ENCODE measurements around the gene LAMA1.
"Not testable (repeated sequence)": the region's sequence is repeated elsewhere in the genome, so short reads cannot be mapped to it uniquely, and the experiment has no call there.

LAMA1 gene

DNA sequence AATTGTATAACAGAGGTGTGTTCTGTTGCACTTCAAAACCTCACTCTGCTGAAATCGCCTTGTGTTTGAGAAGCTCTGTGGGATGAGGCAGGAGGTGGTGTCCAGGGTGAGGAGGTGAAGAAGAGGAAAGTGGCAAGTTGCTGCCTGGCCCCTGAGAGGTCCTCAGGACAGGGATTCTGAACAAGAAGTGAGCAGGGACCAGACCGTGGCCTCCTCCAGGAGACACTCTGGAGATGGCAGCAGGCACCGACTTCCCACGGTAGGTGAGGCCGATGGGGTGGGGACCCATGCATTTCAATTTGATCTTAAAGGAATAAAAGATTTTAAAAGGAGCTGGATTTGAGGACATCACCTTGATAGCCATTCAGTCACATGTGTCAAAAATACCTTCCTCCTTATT is 37.5 kb upstream of the LAMA1 start:
- no peak overlapping the region for H3K27ac ChIP-seq
- TF ChIP-seq, protein P1, sequence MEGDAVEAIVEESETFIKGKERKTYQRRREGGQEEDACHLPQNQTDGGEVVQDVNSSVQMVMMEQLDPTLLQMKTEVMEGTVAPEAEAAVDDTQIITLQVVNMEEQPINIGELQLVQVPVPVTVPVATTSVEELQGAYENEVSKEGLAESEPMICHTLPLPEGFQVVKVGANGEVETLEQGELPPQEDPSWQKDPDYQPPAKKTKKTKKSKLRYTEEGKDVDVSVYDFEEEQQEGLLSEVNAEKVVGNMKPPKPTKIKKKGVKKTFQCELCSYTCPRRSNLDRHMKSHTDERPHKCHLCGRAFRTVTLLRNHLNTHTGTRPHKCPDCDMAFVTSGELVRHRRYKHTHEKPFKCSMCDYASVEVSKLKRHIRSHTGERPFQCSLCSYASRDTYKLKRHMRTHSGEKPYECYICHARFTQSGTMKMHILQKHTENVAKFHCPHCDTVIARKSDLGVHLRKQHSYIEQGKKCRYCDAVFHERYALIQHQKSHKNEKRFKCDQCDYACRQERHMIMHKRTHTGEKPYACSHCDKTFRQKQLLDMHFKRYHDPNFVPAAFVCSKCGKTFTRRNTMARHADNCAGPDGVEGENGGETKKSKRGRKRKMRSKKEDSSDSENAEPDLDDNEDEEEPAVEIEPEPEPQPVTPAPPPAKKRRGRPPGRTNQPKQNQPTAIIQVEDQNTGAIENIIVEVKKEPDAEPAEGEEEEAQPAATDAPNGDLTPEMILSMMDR (conservative IDR thresholded peaks at IDR 0.05) = no peak
- no peak for TF ChIP-seq ZFX (IDR thresholded peaks at IDR 0.05)

DNA sequence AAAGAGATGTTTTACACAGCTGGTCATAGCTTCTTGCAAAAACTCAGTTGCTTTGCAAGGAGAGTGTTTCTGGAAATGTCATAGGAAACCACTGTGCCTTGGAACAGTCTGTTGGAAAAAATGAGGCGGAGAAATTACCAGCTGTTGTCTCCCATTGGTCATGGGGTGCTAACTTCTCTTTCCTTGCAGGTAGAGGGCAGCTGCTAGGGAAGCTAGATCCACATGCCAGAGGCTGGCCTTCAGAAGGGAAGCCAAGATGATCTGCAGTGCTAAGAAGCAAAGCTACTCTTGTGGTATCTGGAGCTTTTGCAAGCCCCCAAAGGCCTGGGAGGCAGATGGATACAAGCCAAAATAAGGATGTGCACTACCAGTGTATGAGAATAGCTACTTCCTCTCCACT is 34.8 kb upstream of the LAMA1 start:
- TF ChIP-seq, protein P1 (conservative IDR thresholded peaks at IDR 0.05) = no peak
- TF ChIP-seq ZFX (IDR thresholded peaks at IDR 0.05) = no peak
- no peak overlapping the region for H3K27ac ChIP-seq

DNA sequence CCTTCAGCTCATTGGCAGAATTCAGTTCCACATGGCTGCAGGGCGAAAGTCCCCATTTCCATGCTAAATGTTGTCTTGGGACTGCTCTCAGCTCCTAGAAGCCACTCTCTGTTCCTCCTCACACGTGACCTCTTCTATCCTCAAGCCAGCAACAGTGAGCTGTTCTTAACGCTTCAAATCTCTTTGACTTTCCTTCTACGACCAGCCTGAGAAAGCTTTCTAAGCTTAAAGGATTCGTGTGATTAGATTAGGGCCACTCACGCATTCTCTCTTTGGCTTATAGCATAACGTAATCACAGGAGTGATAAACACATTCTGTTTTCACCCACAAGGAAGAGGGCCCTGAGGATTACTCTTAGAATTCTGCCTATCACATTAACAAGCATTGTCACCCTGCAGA is 29.8 kb upstream of the LAMA1 start:
- TF ChIP-seq ZFX (IDR thresholded peaks at IDR 0.05) = no peak
- TF ChIP-seq, protein P1 (conservative IDR thresholded peaks at IDR 0.05) = no peak
- H3K27ac ChIP-seq = no peak overlapping the region

DNA sequence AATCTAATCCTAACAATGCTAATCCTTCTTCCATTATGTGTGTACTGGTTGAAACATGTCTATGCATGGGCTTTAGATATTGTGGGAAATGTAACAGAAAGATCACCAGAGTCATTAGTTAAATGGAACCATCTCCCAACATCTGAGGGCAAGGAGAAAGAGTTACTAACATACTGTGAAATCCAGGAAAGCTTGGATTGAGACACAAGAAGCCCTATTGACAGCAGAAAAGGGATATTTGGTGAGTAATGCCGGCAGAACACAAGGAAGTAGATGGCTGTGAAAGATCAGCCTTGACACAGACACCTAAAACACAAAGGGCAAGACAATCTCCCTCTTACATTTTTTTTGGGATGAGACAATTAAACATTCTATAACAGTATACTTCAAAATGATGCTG is 28.5 kb upstream of the LAMA1 start:
- no peak for TF ChIP-seq ZFX (IDR thresholded peaks at IDR 0.05)
- TF ChIP-seq, protein P1 (conservative IDR thresholded peaks at IDR 0.05) = no peak
- H3K27ac ChIP-seq = no peak overlapping the region

DNA sequence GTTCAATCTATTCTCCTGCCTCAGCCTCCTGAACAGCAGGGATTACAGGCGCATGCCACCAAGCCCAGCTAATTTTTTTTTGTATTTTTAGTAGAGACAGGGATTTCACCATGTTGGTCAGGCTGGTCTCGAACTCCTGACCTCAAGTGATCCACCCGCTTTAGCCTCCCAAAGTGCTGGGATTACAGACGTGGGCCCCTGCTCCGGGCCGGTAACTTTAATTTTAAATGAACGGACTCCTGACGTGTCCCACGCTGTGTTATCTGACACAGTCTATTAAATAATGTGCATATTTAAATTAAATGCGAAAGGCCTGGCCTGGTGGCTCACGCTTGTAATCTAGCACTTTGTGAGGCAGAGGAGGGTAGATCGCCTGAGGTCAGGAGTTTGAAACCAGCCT is 27.3 kb upstream of the LAMA1 start:
- not testable (repeated sequence) for H3K27ac ChIP-seq

DNA sequence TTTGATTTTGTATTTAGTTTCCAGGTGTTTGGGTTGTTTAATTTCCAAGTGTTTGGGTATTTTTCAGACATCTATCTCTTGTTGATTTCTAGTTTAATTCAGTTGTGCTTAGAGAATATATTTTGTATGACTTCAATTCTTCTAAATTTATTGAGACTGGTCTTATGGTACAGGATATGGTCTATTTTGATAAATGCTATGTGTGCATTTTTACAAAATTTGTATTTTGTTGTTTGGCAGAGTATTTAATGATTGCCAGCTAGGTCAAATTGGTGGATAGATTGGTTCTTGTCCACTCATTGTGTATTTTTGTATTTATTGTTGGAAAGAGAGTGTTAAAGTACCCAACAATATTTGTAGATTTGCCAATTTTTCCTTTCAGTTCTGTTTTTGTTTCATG is 23.7 kb upstream of the LAMA1 start:
- no peak overlapping the region for H3K27ac ChIP-seq
- TF ChIP-seq, protein P1 (conservative IDR thresholded peaks at IDR 0.05) = no peak
- TF ChIP-seq ZFX (IDR thresholded peaks at IDR 0.05) = no peak

DNA sequence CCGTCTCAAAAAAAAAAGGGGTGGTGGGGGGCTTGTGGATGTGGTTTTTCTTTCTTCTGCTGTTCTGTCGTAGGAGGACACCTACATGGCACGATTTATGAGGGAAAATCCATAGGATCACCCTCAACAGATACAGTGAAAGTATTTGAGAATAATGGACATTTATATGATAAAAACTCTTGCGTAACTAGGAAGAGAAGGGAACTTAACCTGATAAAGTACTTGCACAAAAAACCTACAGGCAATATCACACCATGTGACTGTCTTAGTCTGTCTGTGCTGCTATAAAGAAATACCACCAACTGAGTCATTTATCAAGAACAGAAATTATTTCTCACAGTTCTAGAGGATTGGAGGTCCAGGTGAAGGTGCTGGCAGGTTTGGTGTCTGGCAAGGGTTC is 21.8 kb upstream of the LAMA1 start:
- no peak overlapping the region for H3K27ac ChIP-seq
- TF ChIP-seq ZFX (IDR thresholded peaks at IDR 0.05) = no peak
- TF ChIP-seq, protein P1 (conservative IDR thresholded peaks at IDR 0.05) = no peak

DNA sequence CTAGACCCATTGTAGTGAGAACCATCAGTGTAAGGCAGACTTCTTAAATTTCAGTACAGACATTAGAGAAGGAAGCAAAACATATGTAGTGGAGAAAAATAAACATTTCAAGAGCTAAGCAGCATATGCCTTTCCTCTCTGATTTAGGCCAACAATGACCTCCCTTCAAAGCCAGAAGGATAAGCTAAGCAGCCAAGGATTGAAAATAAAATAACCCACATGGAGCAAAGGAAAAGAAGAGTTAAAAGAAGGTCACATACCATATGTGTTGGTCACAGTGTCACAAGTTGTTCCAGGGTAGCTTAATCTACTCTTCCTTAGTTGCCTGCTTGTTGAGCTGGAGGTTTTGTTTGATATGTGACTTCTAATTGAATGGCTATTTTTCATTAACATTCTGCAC is 15.6 kb upstream of the LAMA1 start:
- H3K27ac ChIP-seq = no peak overlapping the region
- no peak for TF ChIP-seq ZFX (IDR thresholded peaks at IDR 0.05)
- TF ChIP-seq, protein P1 (conservative IDR thresholded peaks at IDR 0.05) = no peak
